IPS-18a (cell line): ENCODE measurements around the gene DOCK9.
A peak's percentile ranks its signal among the peaks of the same experiment; 100 is the strongest.

Experiments
- H3K27ac ChIP-seq: one replicate; pipeline ENCODE4 v1.5.1; 2013; ENCODE audit warnings: low read length
- H3K27me3 ChIP-seq: one replicate; pipeline ENCODE4 v1.6.1; 2013; ENCODE audit warnings: mild to moderate bottlenecking, low read length; ENCODE audit not compliant: control insufficient read depth, insufficient read depth
- H3K36me3 ChIP-seq: one replicate; pipeline ENCODE4 v1.6.1; 2013; ENCODE audit warnings: low read depth, low read length; ENCODE audit not compliant: control insufficient read depth
- H3K4me1 ChIP-seq: one replicate; pipeline ENCODE4 v1.6.1; 2013; ENCODE audit warnings: low read depth, low read length; ENCODE audit not compliant: control insufficient read depth
- H3K4me3 ChIP-seq: one replicate; pipeline ENCODE4 v1.5.1; 2013; ENCODE audit warnings: low read length
- H3K9ac ChIP-seq: one replicate; pipeline ENCODE4 v1.6.1; 2013; ENCODE audit warnings: mild to moderate bottlenecking, low read length, moderate library complexity
- H3K9me3 ChIP-seq: one replicate; pipeline ENCODE4 v1.6.1; 2013; ENCODE audit warnings: low read depth, low read length; ENCODE audit not compliant: control insufficient read depth

The DOCK9 gene

DNA sequence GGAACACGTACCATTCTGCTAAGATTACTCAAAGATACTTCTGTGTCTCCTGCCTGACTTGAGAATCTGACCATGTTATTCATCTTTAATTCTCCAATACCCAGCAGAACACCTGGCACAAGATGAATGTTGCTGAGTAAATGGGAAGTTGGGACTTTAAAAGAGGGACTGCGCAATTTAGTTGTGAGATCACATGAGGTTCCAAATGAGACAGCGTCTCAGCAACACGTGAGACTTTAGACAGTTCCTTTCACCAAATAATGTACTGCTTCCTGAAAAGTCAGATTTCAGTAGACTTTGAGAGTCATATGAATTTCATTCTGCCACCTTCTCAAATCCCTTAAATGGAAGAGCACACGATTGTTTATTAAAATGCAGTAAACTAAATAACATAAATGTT, 36.7 kb downstream of the DOCK9 start:
- H3K9me3 ChIP-seq: no peaks in the 10 kb centered on the region
- H3K4me1 ChIP-seq: peaks cover 29% of the 10 kb centered on the region
- H3K9ac ChIP-seq: no peak overlapping the region

DNA sequence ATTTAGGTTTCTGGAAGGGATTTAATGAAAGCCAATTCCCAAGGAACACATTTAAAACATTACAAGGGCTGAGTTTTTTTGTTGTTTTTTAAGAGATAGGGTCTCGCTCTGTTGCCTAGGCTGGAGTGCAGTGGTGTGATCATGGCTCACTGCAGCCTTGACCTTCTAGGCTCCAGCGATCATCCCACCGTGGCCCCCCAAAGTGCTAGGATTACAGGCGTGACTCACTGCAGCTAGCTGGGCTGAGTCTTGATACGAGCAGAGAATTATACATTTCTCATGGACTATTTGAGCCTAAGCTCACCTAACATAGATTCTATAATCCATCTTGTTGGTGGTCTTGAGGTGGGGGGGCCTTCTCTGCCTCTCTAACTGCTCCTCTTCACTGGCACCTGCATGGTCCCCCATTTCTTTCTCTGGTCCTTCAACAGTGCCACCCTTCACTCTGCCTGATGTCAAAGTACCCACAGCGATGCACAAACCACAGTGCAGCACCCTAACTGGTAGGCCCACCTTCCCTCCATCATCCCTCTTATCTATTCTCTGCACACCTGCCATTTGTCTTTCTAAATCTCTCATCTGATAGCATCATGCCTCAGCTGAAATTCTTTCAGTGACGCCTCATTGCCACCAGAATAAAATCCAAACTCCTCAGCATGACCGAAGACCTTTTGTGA, 37.4 kb downstream of the DOCK9 start:
- H3K4me1 ChIP-seq: peaks cover 29% of the 10 kb centered on the region
- no peaks in the 10 kb centered on the region for H3K27me3 ChIP-seq
- no peaks in the 10 kb centered on the region for H3K36me3 ChIP-seq
- no peaks in the 10 kb centered on the region for H3K9me3 ChIP-seq
- H3K4me3 ChIP-seq: no peak overlapping the region
- no peak overlapping the region for H3K9ac ChIP-seq
- no peak overlapping the region for H3K27ac ChIP-seq

More for the DNA sequence above, 36.7 kb downstream of the DOCK9 start:
- no peak overlapping the region for H3K4me3 ChIP-seq
- no peaks in the 10 kb centered on the region for H3K36me3 ChIP-seq
- H3K27me3 ChIP-seq: no peaks in the 10 kb centered on the region
- no peak overlapping the region for H3K27ac ChIP-seq

DNA sequence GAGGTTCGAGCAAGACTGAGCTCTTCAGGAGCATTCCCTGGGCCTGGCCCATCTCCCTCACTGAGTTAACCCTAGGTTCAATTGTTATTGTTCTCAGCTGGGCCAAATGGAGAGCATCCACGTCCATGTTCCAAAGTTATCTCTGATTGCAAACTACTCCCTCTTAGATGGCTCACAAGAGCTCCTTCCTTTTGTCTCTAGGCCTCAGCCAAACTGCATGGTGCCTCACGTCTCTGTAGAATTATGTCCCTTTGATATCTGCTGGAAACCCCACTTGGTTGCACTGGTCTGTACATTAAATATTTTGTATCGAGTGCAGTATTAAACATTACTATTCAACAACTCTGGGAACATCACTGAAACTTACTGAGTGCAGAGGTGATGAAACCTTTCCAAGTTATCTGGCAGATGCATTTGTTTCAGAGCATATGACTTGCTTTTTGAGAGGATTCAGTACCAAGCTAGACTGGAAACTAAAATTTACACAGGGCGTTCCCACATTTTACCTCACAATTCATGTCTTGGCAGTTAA, 38.1 kb downstream of the DOCK9 start:
- no peaks in the 10 kb centered on the region for H3K27me3 ChIP-seq

DNA sequence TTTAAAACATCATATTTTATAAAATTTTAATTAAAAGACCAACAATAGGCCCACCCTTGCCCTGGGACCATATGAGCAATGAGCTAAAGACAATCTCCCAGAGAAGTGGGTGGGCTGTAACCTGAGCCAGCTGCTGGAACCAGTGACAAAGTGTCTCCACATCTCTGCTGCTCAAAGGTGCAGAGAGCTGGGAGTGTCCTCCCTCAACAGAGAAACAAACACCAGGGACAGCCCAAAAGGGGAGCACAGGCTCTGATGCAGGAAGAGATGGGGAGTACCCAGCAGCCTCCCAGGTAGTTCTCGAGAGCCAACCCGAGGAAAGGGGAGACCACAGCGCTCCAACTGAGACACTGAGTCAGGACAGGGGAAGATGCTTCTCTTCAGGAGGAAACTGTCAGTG, 39.1 kb downstream of the DOCK9 start:
- Histone ChIP-seq H3K4me3 (no peak overlapping the region), H3K9ac (no peak overlapping the region), H3K27ac (no peak overlapping the region)

More for the DNA sequence above, 38.1 kb downstream of the DOCK9 start:
- Histone ChIP-seq H3K36me3 (no peaks in the 10 kb centered on the region), H3K4me3 (no peak overlapping the region), H3K9me3 (no peaks in the 10 kb centered on the region), H3K9ac (no peak overlapping the region), H3K27ac (no peak overlapping the region), H3K4me1 (peaks cover 29% of the 10 kb centered on the region)

DNA sequence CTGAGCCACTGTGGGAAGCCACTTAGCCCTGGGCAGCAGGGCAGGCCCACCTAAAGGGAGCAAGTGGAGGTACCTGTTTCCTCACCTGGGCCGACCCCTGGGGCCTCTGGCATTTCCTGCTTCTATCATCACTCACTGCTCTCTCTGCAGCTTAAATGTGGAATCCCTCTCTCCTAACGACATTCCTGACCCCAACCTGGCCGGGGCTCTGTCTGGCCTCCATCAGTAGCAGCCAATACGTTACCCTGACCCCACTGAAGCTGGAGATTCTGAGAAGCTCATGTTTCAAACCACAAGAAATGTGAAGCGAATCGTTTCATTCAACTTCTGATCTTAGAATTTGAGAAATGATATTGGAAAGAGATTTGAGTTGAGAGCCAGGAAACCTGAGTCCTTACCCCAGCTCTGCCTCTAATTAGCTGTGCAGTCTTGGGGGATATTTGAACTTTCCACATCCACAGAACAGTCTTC, 39.9 kb downstream of the DOCK9 start:
- no peaks in the 10 kb centered on the region for H3K27me3 ChIP-seq
- H3K36me3 ChIP-seq: no peaks in the 10 kb centered on the region
- H3K4me1 ChIP-seq: peaks cover 29% of the 10 kb centered on the region
- H3K27ac ChIP-seq: peak overlapping the region; percentile 32
- no peaks in the 10 kb centered on the region for H3K9me3 ChIP-seq
- H3K4me3 ChIP-seq: no peak overlapping the region
- H3K9ac ChIP-seq: no peak overlapping the region

More for the DNA sequence above, 39.1 kb downstream of the DOCK9 start:
- Histone ChIP-seq H3K9me3 (no peaks in the 10 kb centered on the region), H3K36me3 (no peaks in the 10 kb centered on the region), H3K27me3 (no peaks in the 10 kb centered on the region), H3K4me1 (peaks cover 29% of the 10 kb centered on the region)

DNA sequence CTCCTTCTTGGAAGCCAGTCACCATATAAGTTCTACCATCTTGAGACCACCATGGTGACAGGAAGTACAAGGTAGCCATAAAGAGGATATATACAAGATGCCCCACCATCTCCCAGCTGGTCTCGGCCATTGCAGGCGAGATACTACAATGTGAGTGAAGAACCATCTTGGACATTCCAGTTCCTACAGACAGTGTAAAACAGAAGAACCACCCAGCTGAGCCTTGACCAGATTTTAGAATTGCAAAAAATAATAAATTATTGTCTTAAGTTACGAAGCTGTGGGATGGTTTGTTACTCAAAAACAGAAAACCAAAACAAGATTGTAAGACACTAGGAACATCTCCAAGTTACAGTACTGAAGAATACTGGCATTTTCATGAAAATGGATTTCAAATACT, 43.6 kb downstream of the DOCK9 start:
- no peaks in the 10 kb centered on the region for H3K36me3 ChIP-seq
- H3K4me3 ChIP-seq: no peak overlapping the region
- H3K27me3 ChIP-seq: no peaks in the 10 kb centered on the region
- H3K9ac ChIP-seq: no peak overlapping the region
- peaks cover 27% of the 10 kb centered on the region for H3K4me1 ChIP-seq
- H3K27ac ChIP-seq: no peak overlapping the region
- H3K9me3 ChIP-seq: no peaks in the 10 kb centered on the region

DNA sequence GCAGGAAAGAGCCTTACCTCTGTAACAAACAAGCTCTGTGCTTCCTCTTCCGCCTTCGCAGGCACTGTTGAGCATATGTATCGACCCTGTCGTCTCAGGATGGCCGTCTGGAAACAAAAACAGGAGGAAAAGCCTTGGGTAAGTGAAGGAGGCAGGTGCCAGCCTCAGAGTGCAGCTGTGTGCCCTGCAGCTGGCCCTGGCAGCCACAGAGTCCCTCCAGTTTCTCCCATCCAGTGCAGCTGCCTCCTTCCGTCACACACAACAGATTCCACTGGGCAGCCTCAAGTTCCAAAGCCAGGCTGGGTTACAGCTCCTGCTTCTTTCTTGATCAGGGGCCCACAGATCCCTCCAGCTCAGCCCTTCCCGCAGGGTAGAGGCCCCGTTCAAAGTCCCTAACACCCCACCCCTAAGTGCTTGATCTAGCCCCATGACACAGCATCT, 47.7 kb downstream of the DOCK9 start:
- Histone ChIP-seq H3K4me1 (peaks cover 4% of the 10 kb centered on the region), H3K27ac (no peak overlapping the region), H3K36me3 (no peaks in the 10 kb centered on the region), H3K27me3 (no peaks in the 10 kb centered on the region), H3K9me3 (no peaks in the 10 kb centered on the region), H3K4me3 (no peak overlapping the region), H3K9ac (no peak overlapping the region)

DNA sequence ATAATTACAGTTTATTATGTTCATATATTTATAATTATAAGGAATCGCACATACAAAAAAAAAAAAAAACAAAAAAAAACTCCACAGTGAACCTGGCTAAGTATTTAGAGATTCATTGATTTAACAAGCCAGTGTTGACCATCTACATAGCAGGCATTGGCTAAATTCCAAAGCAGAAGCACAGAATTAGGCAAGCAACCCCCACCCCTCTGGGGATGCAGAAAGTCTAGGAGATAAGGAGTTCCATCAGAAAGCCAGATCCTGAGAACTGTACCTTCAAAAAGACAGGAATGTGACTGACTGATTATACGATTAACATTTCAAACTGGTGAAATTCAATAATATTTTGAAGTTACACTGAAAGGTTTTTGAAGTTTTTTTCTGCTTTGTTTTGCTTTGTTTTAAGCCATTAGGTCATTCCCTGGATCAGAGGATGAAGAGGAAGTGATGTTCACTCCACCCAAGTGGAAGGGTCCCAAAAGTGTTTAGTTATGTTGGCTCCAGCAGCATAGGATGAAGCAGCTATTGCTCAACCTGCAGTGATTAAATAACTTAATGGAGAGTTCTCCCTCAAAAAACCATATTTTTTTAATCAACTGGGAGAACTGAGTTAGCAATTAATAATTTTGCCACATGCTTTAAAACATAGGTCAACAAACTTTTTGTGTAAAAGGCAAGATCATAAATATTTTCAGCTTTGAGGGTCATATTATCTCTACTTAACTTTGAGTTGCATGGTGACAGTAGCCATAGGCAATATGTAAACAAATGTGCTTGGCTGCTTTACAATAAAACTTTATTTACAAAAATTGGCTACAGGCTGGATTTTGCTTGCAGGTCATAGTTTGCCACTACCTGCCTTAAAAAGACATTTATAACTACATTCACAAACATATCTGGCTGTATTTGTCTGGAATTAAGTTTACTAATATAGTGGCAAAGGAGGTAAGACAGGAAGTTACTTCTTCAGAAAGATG, 49.6 kb downstream of the DOCK9 start:
- Histone ChIP-seq H3K9ac (no peak overlapping the region), H3K27ac (no peak overlapping the region), H3K9me3 (no peaks in the 10 kb centered on the region), H3K36me3 (no peaks in the 10 kb centered on the region), H3K4me3 (no peak overlapping the region), H3K4me1 (peaks cover 4% of the 10 kb centered on the region), H3K27me3 (no peaks in the 10 kb centered on the region)

DNA sequence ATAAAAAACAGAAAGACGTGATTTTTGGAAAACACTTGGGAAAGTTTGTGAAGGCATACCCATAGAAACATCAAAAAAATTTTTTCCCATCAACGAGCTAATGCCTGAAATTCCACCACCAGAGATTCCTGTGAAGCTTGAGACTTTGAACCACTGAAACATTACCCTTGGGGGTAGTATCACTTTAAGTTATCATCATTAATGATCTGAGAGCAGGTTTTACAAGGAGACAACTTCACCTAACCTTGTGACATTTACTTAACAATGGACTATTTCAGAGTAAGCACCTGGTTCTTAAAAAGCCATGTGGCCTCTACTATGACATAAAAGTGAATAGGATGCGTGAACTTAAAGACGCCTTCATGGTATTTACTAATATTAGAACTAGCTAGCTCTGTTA, 51.9 kb downstream of the DOCK9 start:
- Histone ChIP-seq H3K27ac (no peak overlapping the region), H3K4me3 (no peak overlapping the region), H3K36me3 (no peaks in the 10 kb centered on the region), H3K9ac (no peak overlapping the region), H3K27me3 (no peaks in the 10 kb centered on the region), H3K4me1 (peaks cover 8% of the 10 kb centered on the region), H3K9me3 (no peaks in the 10 kb centered on the region)

DNA sequence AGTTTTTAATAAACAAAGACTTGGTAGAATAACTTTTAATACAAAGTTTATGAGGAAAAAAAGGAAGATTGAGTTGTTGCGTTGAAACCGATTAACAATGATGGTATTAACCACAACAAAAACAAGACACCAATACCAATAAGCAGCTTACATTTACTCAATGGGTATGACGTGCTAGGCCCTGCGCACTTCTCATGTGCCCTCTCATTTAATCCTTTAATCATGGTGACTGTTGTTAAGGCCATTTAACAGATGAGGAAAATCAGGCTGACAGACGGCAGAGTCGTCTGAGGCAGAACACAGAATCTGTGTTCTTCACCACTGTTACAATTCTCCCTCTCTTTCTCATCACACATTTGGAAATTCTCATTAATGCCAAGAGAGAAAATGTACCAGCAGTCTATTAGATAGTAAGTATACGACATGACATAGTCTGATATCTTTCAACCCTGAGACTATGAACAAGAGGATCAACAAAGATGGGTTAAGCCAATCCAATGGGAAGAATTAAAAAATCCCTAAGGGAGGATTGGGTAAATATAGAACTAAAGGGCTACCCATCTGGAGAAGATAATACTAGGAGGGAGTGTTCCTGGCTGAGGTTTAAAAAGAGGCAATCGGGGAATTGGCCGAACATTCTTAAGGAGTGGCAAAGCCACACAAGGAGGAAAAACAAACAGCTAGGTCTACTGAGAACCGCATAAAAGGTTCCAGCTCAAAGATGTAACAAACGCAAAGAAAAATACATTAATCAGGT, 54.0 kb downstream of the DOCK9 start:
- no peak overlapping the region for H3K27ac ChIP-seq
- H3K9ac ChIP-seq: no peak overlapping the region
- no peaks in the 10 kb centered on the region for H3K27me3 ChIP-seq
- H3K4me3 ChIP-seq: no peak overlapping the region
- H3K4me1 ChIP-seq: peaks cover 4% of the 10 kb centered on the region
- H3K9me3 ChIP-seq: no peaks in the 10 kb centered on the region
- no peaks in the 10 kb centered on the region for H3K36me3 ChIP-seq

DNA sequence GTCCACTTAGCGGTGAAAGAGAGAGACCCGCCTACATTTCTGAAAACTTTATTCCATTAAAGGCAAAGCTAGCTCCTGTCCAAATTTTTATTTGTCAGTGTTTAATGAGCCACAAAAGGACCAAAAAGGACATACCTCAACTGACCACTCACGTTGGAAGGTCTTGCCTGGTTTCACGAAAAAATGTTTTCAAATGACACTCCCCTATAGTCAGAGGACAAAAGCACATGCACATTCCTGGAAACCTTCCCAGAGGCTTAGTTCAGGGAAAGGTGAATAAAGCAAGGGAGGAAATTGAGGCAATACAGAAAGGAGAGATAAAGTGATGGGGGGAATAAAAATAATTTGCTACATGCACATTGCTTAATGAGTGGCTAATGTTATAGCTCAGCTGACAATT, 55.6 kb downstream of the DOCK9 start:
- Histone ChIP-seq H3K27me3 (no peaks in the 10 kb centered on the region), H3K4me3 (no peak overlapping the region), H3K9me3 (no peaks in the 10 kb centered on the region), H3K9ac (no peak overlapping the region), H3K27ac (no peak overlapping the region), H3K4me1 (peaks cover 4% of the 10 kb centered on the region), H3K36me3 (no peaks in the 10 kb centered on the region)
